Endothelial cell (in vitro differentiated cells): ENCODE data around the gene ETV6. TPM values are rescaled to one million over a fixed set of nuclear protein-coding genes. Genes with fewer than 3 reads are reported as not detected.
A peak's percentile ranks its signal among the peaks of the same experiment; 100 is the strongest.

Experiments
- DNase-seq: peaks from one replicate; pipeline ENCODE4 v3.0.0; 2021; ENCODE audit warnings: low spot score
- H3K27ac Mint-ChIP-seq: one replicate; pipeline ENCODE4 v1.8.0; 2021; ENCODE audit warnings: mixed read lengths, inconsistent platforms; ENCODE audit not compliant: unreplicated experiment
- H3K27me3 Mint-ChIP-seq: one replicate; pipeline ENCODE4 v1.8.0; 2021; ENCODE audit warnings: mild to moderate bottlenecking, moderate library complexity, mixed read lengths, inconsistent platforms; ENCODE audit not compliant: unreplicated experiment
- H3K36me3 Mint-ChIP-seq: one replicate; pipeline ENCODE4 v1.8.0; 2021; ENCODE audit warnings: mild to moderate bottlenecking, low read depth, mixed read lengths, inconsistent platforms; ENCODE audit not compliant: unreplicated experiment
- H3K4me1 Mint-ChIP-seq: one replicate; pipeline ENCODE4 v1.8.0; 2021; ENCODE audit warnings: mild to moderate bottlenecking, mixed read lengths, inconsistent platforms; ENCODE audit not compliant: unreplicated experiment
- H3K4me3 Mint-ChIP-seq: one replicate; pipeline ENCODE4 v1.8.0; 2021; ENCODE audit warnings: mild to moderate bottlenecking, mixed read lengths, inconsistent platforms; ENCODE audit not compliant: unreplicated experiment
- H3K9me3 Mint-ChIP-seq: one replicate; pipeline ENCODE4 v1.8.0; 2021; ENCODE audit warnings: mixed read lengths, inconsistent platforms; ENCODE audit not compliant: unreplicated experiment
- CTCF ChIP-seq: fragments of 200-600 bp; sonication (generic); IDR thresholded peaks from one replicate; pipeline ENCODE4 v1.5.0; 2021; ENCODE audit warnings: antibody characterized with exemption; ENCODE audit not compliant: unreplicated experiment
- total RNA-seq: library from RNA; stranded (reverse); fragmentation: NEBNext Ultra II Directional; extraction: Animal tissue kit (Norgen Biotek cat#: 25700); gene quantifications from one replicate; pipeline ENCODE4 v1.2.1, GENCODE V29; 2021; ENCODE audit not compliant: unreplicated experiment

ETV6 gene
- total RNA-seq, 1 donor from 2014 or later: 98.7 TPM

GRCh38 chr12:11669348-11669747 lies 19.9 kb downstream of the ETV6 start:
- H3K4me3 Mint-ChIP-seq: peak overlapping the region; percentile 8
- no peak for DNase-seq
- peaks cover 83% of the 10 kb centered on the region for H3K4me1 Mint-ChIP-seq
- no peaks in the 10 kb centered on the region for H3K9me3 Mint-ChIP-seq
- H3K27me3 Mint-ChIP-seq: peaks cover 3% of the 10 kb centered on the region
- peaks cover 34% of the 10 kb centered on the region for H3K36me3 Mint-ChIP-seq
- H3K27ac Mint-ChIP-seq: no peak overlapping the region
- TF ChIP-seq CTCF: no peak

GRCh38 chr12:11672256-11673191 lies 23.1 kb downstream of the ETV6 start:
- no peak overlapping the region for H3K4me3 Mint-ChIP-seq

GRCh38 chr12:11673666-11674461 lies 24.4 kb downstream of the ETV6 start:
- H3K4me3 Mint-ChIP-seq: peak overlapping the region; percentile 18
- peaks cover 87% of the 10 kb centered on the region for H3K4me1 Mint-ChIP-seq
- peaks cover 1% of the 10 kb centered on the region for H3K27me3 Mint-ChIP-seq
- H3K9me3 Mint-ChIP-seq: no peaks in the 10 kb centered on the region
- no peak for TF ChIP-seq CTCF
- peak; percentile 19 for DNase-seq
- H3K27ac Mint-ChIP-seq: peak overlapping the region; percentile 49
- peaks cover 17% of the 10 kb centered on the region for H3K36me3 Mint-ChIP-seq

More at GRCh38 chr12:11672256-11673191, 23.1 kb downstream of the ETV6 start:
- Mint-ChIP-seq H3K36me3 (peaks cover 12% of the 10 kb centered on the region), H3K4me1 (peaks cover 88% of the 10 kb centered on the region), H3K9me3 (no peaks in the 10 kb centered on the region), H3K27me3 (peaks cover 1% of the 10 kb centered on the region), H3K27ac (no peak overlapping the region)
- no peak for DNase-seq
- no peak for TF ChIP-seq CTCF

GRCh38 chr12:11674894-11675390 lies 25.5 kb downstream of the ETV6 start:
- Mint-ChIP-seq H3K27me3 (peaks cover 1% of the 10 kb centered on the region), H3K4me3 (no peak overlapping the region), H3K36me3 (peaks cover 15% of the 10 kb centered on the region), H3K27ac (no peak overlapping the region), H3K4me1 (peaks cover 78% of the 10 kb centered on the region), H3K9me3 (no peaks in the 10 kb centered on the region)
- no peak for TF ChIP-seq CTCF
- no peak for DNase-seq
